NCI-H146 treated with DMSO at 0.1 percent for 48 hours (cell line): ENCODE data around the gene THTPA.
A peak's percentile ranks its signal among the peaks of the same experiment; 100 is the strongest.
"Not testable (repeated sequence)": the region's sequence is repeated elsewhere in the genome, so short reads cannot be mapped to it uniquely, and the experiment has no call there.

ENCODE experiments used
- DNase-seq: peaks from one replicate; lab custom pipeline; 2025; ENCODE audit not compliant: unreplicated experiment; lab: John Stamatoyannopoulos, UW

The THTPA gene

DNA sequence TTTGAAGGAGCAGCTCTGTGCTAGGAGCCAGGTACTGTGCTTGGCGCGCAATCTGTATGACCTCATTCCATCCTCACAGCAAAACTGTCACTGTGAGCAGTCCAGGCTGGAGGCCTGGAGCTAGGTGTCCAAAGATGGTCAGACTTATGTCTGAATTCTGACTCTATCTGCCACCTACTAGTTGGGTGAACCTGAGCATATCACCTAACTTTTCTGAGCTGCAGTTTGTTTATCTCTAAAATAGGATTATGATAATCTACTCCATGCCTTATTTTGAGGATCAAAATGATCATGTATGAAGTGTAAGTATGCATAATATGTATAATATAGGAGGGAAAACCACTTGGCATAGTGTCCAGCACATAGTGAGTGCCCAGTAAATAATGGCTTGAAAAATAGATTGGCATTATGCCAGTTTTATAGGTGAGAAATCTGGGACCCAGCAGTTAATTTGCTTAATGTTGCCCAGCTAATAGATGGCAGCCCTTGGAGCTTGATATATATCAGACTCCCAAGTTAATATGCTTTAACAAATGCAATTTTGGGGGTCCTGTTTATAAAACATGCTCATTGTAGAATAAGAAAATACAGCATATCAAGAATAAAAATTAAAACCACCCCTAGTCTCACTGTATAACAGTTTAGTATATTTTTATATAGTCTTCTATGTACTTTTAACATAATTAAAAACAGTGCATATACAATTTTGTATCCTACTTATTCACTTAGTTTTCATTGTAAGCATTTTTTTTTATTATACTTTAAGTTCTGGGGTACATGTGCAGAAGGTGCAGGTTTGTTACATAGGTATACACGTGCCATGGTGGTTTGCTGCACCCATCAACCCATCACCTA is 27.1 kb downstream of the THTPA start:
- DNase-seq: no peak

DNA sequence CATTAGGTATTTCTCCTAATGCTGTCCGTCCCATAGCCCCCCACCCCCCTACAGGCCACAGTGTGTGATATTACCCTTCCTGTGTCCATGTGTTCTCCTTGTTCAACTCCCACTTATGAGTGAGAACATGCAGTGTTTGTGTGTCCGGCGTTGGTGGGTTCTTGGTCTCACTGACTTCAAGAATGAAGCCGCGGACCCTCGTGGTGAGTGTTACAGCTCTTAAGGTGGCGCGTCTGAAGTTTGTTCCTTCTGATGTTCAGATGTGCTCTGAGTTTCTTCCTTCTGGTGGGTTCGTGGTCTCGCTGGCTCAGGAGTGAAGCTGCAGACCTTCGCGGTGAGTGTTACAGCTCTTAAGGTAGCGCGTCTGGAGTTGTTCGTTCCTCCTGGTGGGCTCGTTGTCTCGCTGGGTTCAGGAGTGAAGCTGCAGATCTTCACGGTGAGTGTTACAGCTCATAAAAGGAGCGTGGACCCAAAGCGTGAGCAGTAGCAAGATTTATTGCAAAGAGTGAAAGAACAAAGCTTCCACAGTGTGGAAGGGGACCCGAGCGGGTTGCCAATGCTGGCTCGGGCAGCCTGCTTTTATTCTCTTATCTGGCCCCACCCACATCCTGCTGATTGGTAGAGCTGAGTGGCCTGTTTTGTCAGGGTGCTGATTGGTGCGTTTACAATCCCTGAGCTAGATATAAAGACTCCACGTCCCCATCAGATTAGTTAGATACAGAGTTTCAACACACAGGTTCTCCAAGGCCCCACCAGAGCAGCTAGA is 27.9 kb downstream of the THTPA start:
- DNase-seq: not testable (repeated sequence)

DNA sequence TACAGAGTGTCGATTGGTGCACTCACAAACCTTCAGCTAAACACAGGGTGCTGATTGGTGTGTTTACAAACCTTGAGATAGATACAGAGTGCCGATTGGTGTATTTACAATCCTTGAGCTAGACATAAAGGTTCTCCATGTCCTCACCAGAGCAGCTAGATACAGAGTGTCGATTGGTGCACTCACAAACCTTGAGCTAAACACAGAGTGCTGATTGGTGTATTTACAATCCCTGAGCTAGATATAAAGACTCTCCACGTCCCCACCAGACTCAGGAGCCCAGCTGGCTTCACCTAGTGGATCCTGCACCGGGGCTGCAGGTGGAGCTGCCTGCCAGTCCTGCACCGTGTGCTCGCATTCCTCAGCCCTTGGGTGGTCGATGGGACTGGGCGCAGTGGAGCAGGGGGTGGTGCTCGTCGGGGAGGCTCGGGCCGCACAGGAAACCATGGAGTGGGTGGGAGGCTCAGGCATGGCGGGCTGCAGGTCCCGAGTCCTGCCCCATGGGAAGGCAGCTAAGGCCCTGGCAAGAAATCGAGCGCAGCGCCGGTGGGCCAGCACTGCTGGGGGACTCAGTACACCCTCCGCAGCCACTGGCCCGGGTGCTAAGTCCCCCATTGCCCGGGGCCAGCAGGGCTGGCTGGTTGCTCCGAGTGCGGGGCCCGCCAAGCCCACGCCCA is 28.6 kb downstream of the THTPA start:
- not testable (repeated sequence) for DNase-seq

DNA sequence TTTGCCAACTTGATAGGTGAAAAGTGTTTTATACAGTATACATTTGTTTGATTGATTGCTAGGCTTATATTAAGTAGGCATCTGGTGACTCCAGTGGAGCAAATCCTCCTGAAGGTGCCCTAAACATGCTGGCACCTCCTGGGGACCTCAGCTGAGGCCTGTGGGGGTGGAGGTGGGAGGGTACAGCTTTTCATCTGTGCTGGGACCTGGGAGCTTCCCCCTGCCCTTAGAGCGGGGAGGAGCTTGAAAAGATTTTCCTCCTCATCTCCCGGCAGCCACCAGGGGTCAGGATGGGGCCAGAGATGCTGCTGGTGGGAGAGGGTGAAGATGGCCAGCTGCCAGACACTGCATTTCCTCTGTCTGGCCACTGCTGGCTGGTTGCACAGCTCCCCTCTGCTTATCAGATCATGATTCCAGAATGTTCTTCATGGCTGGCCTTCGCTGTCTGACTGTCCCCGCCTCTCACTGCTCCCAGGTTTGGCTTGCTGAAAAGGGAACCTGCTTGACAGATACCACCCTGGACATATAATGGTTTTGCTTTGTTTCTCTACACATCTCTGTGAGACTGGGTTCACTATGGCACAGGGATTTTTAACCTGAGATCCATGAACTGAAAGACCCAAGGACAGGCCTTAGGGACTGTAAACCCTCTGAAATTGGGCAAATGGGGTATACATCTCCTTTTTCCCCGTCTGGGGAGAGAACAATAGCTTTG is 33.0 kb downstream of the THTPA start:
- peak; percentile 69 for DNase-seq

DNA sequence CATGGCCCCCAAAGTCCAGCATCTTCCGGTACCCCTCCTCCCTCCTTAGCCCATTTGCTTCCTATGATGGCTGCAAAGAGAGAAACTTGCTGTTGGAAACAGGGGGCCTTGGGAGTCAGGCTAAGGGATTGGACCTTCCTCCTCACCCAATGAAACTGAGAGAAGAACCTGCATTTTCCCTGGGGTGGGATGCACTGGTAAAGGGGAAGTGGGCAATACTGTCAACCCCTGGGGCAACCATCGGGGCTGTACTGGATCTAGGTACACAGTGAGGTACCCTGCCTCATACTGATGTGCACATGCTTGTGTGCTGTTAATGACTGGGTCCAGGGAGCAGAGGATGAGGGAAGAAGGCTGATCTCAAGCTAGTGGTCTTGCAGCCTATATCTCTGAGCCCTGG is 33.5 kb downstream of the THTPA start:
- no peak for DNase-seq

DNA sequence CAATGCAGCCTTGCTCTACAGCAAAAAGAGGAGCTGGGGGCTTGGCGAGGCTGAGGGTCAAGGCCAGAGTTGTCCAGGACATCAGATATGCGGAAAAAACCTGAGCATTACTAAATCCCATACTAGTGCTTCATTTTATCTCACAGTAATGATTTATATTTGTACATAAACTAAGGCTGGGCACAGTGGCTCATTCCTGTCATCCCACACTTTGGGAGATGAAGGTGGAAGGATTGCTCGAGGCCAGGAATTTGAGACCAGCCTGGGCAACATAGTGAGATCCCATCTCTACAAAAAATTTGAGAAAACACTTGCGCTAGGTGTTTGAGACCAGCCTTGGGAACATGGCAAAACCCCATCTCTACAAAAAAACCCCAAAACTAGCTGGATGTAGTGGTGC is 34.1 kb downstream of the THTPA start:
- DNase-seq: no peak

DNA sequence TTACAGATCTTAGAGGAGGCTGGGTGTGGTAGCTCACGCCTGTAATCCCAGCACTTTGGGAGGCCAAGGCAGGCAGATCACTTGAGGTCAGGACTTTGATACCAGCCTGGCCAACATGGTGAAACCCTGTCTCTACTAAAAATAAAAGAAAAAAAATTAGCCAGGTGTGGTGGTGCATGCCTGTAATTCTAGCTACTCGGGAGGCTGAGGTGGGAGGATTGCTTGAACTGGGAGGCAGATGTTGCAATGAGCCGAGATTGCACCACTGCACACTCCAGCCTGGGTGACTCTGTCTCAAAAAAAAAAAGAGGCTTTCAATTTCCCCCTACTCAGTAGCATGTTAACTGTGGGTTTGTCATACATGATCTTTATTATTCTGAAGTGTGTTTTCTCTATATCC is 38.1 kb downstream of the THTPA start:
- DNase-seq: not testable (repeated sequence)

DNA sequence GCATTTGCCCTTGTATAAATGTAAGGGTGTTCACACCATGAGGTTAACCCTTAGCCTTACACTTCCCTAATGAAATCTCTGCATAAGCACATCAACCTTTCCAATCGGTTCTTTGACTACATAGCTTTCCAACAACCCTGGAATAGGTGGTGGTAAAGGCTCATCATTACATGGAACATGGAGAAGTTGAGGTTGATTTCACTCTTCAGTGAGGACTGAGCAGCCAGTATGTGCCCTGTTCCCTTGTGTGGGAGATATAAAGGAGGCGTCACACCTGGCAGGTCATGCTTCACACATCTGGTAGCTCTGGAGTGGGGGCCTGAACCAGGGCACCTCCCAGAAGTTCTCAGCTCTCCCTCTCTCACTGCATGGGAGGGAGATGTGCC is 44.2 kb downstream of the THTPA start:
- DNase-seq: no peak

DNA sequence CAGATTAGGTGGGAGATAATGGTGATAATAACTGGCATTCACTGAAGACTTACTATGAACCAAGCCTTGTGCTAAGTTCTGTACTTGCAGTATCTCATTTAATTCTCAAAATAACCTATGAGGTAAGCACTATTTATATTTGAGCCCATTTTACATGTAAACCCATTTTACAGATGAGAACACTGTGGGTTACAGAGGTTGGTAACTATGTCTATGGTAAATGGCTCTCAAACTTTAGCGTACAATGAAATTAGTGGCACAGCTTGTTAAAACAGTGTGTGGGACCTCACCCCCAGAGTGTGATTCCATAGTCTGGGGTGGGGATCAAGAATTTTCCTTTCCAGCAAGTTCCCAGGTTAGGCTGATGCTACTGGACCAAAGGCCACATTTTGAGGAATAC is 44.7 kb downstream of the THTPA start:
- DNase-seq: no peak

DNA sequence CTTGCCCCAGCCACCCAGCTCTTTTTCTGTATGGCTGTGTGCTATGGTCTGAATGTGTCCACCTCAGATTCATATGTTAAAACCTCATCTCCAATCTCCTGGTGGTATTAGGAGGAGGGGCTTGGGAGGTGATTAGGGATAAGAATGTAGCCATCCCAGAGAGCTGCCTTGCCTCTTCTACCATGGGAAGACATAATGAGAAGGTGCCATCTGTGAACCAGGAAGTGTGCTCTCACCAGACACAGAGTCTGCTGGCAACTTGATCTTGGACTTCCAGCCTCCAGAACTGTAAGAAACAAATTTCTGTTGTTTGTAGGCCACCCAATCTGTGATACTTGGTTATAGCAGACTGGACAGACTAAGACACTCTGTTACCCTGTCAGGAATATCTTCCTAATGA is 45.4 kb downstream of the THTPA start:
- DNase-seq: no peak

DNA sequence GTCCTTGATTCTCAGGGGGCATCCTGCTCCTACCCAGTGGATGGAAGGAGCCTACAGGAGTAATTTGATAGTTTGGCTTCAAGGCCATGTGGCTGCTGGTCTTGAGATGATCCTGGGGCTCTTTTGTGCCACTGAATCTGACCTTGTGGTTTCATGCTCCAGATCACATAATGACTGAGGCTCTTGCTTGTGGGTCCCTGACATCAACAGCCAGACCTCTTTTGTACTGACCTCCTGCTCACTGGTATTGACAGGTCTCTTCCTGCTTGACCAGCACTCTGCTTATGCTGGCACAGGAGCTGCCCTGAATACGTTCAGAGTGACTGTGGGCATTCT is 45.7 kb downstream of the THTPA start:
- no peak for DNase-seq

DNA sequence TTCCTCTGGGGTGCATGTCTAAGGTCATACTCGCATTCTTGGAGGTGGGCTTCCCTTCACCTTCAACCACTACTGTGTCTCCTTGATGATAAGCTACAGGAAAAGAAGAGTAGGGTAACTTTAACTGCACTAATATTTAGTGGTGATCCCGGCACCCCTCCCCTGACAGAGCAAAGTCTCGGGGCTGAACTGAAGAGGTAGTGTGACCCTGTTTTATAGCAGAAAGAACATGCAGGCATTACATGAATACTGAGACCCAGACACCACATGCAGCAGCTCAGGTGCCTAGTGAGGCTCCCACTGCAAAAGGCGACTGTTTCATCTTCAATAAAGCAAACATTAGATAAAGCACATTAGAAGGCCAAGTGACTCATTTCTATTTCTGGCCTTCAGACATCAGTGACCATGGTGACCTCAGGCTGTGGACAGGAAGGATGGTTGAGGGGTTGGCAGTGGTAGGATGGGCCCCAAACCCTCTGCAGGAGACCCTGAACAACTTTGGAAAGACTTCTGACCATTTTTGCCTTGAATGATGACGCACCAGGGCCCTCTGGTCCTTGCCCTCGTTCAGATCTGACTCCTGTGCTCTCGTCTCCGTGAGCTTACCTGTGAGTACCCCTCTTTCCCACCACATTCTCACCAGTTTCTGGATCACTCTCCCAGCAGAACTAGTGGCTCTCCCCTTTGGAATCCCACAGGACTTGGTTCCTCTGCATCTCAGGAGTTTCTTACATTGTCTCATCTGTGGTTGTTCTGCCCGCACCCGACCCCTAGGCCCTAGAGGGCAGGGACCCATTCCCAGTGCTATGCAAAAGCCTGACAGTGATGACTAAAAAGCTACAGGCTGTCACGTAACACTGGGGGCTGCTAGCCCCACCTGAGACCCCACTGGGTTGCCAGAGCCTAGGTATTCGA is 46.4 kb downstream of the THTPA start:
- no peak for DNase-seq

DNA sequence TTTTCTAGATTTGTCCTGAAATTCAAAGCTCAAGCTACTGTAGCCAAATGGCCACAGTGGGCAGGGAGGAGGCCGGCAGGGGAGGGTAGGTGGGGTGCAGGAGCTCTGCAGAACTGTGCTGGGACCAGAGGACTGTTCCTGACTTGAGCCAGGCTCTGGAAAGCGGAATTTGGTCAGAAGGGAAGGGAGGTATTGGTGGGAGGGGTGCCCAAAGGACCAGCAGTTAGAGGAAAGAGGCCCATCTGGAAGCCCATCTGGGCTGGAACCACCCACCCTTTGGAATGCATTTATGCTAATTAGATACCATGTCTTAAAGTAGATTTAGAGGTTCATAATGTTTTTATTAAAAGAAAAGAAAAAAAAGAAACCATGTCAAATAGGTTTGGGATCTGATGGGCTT is 47.0 kb downstream of the THTPA start:
- no peak for DNase-seq

DNA sequence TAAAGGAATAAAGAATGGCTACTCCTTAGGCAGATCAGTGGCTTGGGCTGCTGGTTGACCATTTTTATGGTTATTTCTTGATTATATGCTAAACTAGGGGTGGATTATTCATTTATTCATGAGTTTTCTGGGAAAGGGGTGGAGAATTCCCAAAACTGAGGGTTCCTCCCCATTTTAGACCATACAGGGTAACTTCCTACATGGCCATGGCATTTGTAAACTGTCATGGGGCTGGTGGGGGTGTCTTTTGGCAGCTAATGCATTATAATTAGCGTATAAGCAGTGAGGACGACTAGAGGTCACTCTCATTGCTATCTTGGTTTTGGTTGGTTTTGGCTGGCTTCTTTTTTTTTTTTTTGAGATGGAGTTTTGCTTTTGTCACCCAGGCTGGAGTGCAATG is 48.1 kb downstream of the THTPA start:
- DNase-seq: no peak

DNA sequence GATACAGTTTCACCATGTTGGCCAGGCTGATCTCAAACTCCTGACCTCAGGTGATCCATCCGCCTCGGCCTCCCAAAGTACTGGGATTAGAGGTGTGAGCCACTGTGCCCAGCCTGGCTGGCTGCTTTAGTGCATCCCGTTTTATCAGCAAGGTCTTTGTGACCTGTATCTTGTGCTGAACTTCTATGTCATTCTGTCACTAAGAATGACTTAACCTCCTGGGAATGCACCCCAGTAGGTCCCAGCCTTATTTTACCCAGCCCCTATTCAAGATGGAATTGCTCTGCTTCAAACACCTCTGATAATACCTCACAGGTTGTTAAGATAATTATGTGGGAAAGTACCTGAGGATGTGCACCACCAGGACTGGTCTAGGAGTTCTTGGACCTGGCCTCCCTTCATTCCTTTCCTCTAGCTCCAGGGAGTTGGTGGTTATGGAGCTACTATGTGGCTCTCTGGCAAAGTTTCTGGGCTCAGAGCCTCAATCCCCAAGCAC is 48.7 kb downstream of the THTPA start:
- DNase-seq: no peak

DNA sequence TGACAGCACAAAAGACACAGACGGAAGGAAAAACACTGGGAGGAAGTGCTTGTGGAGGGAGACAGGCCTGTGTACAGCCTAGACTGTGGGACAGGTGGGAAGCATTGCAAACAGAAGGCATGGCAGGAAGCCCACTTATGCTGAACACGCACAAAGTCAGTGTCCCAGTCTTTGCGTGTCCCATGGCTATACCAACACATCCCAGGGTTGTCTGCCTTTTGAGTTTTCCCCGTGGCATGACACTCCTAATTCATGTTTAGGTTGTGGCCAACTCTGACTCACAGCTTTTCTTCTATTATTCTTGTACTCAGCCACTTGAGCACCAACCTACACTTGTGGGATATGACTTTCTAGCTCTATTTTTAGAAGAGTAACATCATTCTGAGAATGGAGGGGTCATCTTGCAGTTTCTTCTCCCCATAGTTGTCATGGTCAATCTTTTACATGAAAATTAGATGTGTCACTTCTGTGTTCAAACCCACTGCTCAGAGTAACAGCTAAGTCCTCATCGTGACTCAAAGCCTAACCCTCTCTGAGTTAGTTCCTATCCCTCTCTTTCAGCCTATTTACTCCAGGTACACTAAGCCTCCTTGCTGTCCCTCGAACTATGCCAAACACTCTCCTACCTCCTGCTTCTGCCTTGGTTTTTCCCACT is 50.0 kb downstream of the THTPA start:
- DNase-seq: no peak

DNA sequence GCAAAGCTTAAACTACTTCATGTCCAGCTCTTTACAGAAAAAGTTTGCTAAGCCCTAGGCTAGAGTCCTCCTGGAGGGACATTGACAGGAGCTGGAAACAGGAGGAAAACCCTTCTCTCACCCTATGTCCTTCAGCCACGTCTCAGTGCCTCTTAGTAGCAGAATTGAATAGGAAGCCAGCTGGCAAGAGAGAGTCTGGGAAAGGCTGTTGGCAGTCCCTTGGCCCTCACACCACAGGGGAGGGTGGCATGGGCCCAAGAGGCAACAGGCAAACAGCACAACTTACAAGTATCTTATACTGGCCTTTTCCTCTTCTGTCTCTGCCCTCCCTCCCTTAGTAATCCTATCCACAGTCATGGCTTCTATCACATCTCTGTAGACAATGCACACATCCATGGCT is 52.4 kb downstream of the THTPA start:
- DNase-seq: no peak

DNA sequence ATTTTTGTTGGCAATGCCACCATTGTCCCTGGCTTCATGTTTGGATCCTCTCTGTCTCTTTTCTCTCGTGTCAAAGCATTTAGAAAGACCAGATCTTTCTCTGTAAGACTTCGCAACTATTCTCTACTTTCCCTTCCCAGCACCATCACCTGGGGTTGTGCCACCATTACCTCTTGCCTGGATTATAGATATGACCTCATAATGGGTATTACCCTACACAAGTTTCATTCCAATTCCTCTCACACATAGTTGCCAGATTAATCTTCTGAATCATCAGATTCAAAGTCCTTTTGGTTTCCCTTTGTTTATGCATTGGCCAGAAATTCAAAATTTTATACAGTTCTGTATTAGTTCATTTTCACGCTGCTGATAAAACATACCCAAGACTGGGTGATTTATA is 52.9 kb downstream of the THTPA start:
- no peak for DNase-seq

DNA sequence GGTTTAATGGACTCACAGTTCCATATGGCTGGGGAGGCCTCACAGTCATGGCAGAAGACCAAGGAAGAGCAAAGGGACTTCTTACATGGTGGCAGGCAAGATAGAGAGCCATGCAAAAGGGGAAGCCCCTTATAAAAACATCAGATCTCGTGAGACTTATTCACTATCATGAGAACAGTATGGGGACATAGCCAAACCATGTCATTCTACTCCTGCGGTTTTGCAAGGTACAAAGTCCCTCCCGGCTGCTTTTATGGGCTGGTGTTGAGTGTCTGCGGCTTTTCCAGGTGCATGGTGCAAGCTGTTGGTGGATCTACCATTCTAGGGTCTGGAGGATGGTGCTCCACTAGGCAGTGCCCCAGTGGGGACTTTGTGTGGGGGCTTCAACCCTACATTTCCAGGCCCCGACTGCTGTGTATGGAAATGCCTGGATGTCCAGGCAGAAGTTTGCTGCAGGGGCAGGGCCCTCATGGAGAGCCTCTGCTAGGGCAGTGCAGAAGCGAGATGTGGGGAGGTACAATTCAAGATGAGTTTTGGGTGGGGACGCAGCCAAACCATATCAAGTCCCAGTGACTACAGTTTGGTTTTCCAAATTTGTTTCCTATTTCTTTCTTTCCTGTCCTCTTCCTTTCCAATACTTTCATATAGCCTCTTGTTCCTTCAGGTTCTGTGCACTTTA is 53.5 kb downstream of the THTPA start:
- DNase-seq: not testable (repeated sequence)
